Brain pericyte (primary cell): ENCODE measurements around the gene TRIL.

Source experiments
- DNase-seq: peaks from one replicate; pipeline ENCODE4 v3.0.0-alpha.2; 2012; ENCODE audit warnings: low read depth, low spot score

TRIL gene

DNA sequence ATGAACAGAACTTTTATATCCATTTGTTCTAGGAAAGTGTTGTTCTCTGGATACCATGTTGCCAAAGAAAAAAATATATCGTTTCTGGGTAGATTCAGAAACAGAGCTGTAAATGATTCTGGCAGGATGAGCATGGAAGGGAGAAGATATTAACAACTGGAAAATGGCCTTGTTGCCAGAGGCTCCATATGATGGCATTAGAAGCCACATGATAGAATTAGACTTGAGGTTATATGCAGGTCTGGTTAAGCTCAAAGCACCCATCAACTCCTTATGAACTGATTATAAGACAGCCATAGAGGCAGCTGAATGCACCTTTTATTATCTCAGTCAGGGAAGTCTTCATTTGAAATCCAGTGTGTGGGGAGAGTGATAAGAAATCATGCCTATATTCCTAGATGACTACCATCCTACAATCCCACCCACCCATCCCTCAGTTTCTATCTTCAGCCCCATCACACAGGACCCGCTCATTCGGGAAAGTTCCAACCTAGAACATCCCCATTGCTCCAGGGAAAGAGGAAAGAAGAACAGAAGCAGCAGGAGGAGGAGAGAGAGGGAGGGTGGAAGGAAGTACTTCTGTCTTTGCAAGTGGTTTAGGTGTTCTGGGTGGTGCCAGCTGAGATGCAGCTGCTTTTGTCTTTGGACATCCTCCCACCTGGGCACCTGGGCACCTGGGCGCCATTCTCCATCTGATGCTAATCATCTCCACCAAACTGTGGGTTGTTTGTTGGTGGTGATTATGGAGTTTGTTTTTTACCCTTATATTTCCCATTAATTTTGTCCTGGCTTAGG, 25.5 kb upstream of the TRIL start:
- DNase-seq = no peak

DNA sequence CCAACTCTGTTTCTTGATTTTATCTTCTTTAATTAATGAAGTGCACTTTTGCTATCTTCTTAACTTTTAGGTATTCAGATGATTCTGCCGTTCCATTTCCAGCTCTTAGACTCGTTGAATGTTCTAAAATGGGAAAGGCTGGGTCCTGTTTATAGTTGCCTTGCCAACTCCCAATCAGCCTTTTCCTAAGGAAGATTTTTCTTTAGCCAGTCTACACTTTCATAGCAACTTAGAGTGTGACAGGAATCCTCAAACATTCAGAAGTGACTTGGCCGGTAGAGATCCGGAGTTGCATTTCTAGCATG, 23.0 kb upstream of the TRIL start:
- DNase-seq = no peak

DNA sequence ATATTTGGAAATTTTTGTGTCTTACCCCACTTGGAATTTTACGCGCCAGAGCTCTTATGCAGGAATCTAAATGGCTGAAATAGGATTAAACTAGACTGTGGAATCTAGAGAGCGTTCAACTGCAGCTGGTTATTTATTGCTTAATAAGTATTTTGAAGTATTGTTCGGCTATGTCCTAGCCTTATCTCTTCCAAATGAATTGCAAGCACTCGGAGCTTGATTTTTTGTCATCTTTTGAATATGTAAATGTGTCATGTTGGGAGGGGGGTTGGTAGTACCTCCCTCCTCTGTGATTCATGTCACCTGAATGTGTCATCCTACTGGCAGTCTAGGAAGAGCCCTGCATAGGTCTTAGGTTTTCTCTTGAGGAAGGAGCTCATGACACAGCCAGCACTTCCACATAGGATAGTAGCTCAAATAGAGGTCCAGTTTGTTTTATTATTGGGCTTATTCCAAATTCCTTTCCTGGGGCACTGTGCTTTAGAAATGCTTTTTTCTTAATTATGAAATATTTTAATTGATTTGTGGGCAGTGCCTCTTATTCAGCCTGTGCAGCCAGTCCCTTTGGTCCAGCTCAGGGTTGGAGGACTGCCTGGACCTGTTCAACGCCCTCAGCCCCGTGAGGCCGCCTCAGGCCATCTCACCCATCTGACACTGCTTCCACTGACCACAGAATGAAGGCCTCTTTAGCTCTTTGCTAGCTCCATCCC, 22.5 kb upstream of the TRIL start:
- DNase-seq = no peak

DNA sequence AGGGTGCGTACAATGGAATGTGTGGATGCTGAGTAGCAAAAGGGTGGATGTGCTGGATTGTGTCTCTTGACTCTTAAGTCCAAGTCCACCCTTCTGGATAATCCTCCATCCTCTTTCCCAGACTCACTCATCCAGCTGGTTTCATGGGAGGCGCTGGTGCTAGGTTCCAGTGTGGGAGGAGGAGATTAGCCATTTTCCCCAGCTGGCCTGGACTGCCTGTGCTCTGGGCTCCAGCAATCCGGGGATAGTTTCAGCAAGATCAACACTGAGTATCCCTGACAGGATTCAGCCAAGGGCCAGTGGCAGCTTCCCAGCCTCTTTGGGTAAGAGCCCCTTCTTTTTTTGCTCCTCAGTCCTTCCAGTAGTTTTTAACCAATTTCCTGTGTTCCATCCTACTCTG, 21.6 kb upstream of the TRIL start:
- no peak for DNase-seq

DNA sequence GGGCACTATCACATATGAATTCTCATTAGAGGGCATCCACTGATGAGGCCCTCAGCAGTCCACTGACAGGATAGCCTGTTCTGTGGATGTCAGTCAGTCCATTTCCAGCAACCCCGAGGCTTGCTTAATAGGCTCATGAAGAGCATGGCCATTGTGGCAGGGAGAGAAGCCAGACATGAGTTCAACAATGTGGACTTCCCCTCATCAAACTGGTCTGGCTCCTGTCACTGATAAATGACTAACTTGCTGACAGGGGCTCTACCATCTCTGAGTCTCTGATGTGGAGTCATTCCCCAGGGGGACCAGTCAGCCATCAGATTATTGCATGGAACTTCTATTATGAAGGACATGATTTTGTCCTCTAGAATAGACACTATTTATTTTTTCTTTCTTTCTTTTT, 19.8 kb upstream of the TRIL start:
- DNase-seq = no peak

DNA sequence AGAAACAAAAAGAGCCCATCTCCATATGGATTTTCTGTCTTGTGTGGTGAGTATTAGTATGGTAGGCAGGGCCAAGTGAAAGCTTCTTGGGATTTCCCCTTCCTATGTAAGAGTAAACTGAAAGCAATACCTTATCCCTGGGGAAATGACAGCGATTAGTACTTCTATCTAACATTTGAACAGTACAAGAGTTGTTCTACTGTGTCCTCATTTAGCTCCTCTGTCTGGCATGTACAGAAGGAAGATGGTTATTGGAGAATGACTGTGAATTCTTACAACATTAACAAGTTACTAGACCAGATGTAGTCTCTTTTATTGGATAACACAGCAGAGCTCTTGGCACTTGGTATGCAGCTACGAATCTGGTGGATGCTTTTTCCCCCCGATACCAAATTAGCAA, 17.9 kb upstream of the TRIL start:
- no peak for DNase-seq

DNA sequence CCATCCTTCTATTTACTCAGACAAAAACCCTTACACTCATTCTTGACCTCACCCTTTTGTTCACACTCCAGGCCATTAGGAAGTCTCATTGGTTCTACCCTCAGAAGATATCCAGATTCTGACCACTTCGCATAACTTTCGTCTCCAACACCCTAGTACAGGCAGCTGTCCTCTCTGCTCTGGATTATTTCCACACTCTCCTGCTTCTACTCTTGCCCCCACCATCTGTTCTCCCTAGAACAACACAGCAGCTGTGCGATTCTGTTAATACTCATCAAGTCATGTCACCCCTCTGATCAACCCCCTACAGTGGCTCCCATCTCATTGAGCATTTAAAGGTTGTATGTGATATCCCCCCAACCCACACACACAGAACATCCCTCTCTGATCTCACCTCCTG, 15.5 kb upstream of the TRIL start:
- no peak for DNase-seq

DNA sequence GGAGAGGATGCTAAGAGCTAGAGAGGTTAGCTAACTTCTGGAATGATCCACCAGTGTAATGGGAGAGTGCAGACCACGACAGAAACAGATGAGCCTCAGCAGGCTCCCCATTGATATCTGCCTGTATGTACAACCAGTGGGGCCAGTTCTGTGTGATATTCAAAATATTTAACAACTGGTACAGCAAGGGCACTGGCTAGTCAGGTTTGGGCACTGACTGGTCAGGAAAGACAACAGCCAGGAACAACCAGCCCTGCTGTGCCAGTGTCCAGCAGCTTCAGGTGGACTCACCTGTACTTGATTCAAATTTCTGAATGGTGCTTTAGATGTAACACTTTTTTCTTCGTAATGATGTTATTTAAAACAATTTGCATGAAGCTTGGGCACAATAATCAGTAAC, 5.9 kb upstream of the TRIL start:
- no peak for DNase-seq

DNA sequence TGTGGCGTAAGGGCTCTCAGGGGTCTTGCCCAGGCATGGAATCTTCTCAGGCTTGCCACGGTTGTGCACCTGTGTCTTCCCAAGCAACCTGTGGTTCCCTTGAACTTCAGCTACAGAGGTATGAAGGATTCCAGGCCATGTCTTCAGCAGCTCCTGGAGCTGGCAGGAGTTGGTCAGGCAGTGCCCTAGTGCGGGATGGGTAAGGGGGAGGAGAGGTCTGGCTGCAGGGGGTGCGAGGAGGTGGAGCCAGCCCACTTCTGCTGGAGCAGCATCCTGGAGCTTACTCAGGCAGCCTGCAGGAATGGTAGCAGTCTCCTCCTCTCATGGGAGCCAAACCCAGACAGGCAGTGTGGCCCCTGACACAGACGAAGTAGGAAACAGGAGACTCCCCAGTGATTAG, 3.8 kb upstream of the TRIL start:
- DNase-seq = no peak

DNA sequence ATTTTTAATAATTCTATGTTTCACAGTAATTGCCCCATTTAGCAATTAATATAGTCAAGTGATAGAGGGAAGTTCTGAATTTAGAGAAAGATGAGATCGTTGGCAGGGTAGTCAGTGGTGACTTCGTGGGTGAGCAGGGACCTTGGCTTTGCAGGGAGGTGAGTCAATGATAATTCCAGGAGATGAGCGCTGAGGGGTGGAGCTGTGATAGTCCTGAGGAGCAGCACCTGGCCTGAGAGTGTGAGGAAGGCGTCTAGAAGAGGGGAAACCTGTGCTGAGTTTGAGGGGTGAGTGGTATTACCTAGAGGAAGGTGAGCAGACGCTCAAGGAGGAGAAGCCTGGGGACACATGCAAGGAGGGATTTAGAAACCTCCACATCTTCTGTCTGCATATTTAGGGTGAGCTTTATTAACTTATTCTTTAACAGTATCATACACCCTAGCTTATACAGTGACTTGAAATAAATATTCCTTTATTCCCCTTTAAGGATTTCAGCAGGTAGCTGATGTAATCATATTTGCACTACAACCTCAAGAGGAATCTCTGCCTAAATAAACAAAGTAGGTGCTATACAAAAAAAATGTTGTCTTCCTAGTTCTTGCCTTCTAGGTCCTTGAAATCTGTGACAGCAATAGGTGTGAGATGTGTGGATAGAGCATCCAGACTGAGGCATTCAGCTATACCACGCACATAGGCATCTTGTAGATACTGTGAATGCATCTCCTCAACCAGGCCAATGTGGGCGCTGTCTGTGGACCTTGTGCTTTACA, 2.1 kb upstream of the TRIL start:
- DNase-seq = no peak

DNA sequence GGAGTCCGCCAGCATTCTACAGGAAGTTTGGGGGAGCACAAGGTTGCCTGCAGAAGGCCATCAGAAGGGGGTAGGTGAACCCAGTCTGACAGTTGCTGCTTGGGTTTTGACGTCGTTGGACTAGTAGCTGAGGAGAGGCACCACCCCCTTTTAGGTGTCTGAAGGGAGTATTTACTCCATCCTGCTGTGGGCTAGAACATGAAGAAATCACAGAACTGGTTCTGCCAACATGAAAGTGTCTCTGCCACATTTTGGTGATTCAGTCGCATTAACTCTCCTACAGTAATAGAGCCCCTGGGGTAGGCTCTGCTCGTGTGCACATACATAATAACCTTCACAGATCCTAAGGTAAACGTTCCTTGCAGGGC, 834 bp upstream of the TRIL start:
- no peak for DNase-seq

DNA sequence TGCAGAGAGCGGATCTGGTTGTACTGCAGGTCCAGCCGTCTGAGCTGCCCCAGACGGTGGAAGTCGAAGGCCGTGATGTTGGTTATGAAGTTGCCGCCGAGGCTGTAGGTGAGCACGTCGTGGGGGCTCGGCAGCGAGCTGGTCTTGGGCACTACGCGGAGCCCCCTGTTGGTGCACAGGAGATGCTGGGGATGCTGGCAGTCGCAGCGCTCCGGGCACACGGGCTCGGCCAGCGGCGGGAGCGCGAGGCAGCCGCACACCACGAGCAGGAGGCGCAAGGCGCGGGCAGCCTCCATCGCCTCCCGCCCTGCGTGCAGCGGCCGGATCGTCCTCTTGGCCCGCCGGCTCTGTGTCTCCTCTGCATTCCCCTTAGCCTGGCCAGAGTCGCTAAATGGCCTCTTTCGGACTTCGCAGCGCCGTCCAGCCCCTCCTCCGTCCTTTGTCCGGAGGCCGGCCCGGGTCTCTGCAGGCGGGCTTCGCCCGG, 337 bp downstream of the TRIL start:
- DNase-seq = no peak

DNA sequence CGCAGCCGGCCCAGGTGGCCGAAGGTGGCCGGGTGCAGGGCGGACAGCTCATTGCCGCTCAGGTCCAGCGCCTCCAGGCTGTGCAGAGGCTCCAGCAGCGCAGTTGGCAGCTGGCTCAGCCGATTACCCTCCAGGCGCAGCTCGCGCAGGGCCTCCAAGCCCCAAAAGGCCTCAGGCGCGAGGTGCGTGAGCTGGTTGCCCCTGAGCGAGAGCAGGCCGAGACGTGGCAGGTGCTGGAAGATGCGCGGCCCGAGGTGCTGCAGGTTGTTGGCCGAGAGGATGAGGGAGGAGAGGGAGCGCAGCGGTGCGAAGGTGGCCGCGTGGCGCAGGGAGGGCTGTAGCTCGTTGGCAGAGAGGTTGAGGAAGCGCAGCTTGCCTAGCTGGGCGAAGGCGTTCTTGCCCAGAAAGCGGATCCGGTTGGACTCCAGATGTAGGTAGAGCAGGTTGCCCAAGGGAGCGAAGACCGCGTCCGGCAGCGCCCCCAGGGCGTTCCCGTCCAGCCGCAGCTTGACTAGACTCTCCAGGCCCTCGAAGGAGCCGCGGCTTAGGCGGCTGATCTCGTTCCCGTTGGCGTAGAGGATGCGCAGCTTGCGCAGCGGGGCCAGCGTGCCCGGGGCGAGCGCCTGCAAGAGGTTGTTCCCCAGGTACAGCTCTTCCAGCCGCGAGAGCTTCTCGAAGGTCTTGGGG, 923 bp downstream of the TRIL start:
- DNase-seq = no peak

DNA sequence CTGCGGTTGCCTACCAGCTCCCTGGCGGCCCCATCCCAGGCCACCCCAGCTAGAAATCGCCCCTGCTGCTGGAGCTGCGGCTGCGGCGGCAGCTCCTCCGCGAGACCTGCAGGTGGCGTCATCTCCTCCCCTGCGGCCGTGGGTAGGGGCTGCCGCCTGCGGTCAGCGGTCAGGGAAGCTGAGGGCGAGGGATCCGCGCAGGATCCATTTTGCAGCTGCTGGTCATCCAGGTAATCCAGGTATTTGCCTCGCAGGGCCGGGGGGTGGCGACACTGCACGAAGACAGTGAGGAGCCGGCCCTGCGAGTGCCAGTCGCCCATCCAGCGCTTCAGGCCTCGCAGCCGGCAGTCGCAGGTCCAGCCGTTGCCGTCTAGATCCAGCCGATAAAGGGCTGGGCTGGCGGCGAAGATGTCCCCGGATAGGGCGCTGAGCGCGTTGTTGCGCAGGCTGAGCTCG, 1.5 kb downstream of the TRIL start:
- no peak for DNase-seq

DNA sequence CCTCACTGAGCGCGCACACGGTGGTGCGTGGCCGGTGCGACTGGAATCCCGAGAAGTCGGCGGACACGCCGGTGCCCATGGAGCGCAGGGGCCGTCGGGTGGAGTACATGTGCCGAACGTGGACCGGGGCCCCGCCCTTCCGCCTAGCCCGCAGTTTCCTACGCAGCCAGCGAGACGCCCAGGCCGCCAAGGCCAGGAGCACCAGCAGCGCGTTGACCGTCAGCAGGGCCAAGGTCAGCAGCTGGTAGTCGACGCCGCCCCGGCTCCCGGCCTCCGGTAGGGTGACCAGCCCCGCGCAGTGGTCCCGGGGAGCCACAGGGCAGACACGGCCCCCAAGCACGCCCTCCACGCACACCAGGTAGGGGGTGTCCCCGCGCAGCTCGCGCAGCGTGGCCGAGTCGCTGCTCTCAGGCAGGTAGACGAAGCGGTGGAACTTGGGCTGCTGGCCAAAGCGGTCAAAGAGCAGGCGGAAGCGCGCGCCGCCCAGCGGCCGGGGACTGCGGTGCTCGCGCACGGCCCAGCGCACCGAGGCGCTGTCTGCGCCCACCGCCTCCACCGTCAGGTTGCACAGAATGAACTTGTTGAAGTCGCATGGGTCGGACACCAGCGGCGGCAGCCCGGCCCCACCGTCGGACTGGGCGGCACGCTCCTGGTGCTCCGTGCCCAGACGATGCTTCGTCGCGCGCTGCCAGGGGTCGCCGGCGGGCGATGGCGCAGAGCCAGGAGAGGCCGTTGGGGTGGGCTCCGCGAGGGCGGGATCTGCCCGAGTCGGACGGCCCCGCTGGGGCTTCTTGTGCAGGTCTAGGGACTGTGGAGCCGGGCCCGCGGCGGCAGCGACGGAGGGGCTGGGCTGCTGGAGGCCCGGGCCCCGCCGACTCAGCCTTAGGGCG, 2.2 kb downstream of the TRIL start:
- no peak for DNase-seq

DNA sequence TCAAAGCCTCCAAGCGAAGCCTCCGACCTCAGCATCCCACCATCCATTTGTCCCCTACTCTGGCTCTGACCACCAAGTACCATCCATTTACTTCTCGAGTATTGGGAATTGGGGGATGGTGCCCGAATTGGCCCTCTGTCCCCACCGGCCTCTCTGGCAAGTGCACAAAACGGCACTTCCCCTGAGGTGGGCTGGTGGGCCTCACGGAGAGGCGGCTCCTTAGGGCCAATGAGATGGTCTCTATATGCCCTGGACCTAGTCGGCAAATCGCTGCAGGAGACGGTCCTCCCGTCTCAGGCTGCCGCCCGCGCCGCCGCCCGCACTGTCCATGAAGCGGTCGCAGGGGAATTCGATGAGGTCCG, 2.8 kb downstream of the TRIL start:
- DNase-seq = no peak

DNA sequence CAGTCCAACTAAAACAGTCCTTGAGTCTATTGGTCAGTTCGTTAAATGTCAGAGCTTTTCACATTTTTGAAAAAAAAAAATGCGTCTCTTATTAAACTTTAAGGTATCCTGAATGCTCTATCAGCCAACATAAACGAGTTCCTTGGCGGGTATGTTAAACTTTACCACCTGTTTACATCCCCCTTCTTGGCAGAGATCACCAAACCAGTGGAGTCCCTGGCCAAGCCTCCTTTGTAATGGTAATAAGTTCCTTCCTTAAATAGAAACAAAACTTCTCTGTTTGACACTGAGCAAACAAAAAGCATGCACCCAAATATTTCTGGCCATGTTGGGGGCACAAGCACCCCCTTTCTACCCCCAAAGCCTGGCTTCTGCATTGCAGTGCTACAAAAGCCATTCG, 3.2 kb downstream of the TRIL start:
- DNase-seq = no peak

DNA sequence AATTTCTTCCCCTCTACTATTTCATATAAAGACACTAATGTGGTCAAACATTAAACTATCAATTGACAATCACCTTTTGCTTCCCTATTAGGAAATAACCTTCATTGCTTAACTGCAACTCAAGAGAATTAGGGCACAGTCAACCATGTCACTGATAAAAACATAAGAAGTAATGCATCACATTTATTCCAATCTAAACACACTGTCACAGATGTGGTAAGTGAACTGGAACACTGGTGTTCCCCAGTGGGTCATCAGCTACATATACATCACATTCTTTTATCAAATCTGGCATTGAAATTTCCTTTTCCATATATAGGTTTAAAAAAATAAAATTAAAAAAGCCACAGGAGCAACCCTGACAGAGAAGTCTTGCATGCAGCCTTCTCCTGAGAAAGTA, 3.7 kb downstream of the TRIL start:
- DNase-seq = no peak

DNA sequence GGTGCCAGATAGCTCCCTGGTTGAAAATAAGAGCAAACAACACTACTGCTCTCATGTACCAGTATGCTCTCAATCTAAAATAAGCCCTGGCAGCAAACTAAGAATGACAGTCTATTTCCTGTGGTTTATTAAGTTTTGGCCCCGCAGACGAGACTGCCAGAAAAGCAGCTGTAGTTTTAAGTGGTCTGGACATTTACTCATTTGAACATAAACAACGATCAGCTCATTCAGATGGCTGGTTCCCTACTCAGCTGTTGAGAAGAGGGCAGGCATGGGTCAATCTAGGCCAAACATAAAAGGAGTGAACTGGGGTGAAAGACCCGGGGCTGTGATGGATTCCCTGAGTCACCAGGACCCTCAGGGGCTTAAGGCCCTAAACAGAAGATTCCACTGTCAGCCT, 4.5 kb downstream of the TRIL start:
- no peak for DNase-seq

DNA sequence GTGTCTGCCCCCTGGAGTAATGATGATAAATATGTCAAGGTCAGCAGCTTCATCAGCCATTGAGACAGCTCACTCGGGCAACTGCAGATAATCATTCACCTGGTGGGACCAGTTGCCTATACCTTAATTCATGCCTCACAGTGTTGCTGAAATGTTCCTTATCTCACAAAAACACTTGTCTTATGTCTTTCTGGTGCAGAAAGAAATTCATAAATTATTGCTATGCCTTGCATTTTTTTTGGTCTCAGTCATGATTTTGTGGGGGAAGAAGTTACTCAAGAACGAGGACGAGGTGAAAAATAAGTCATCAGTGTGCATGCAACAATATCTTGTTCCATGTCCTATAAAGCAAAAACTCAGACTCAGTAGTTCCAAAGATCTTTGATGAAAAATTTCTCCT, 16.0 kb downstream of the TRIL start:
- no peak for DNase-seq

DNA sequence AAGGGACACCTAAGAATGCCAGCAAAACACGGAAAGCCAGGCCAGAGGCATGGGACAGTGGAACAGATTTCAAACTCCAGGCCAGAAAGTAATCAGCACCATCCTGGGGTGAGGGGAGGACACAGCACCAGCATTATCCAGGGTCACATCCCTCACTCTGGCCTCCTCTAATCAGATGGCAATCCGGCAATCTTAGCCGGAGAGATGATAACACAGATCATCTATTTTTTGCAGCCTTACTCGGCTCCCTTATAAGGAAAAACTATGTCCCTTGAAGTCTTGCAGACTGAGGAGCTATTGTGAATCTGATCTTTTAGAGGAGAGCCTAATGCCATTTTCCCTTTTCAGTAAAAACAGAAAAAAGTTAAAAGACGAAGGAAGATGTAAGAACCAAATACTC, 16.5 kb downstream of the TRIL start:
- no peak for DNase-seq
